Activated T-helper 2 cell treated with anti-CD3 and anti-CD28 coated beads, Interferon-gamma antibody, Interleukin-2, Interleukin-4, amounts not matched to agents 10 μg/mL and 5 μg/mL and 100 μg/mL, durations not matched to agents 14 hours and 24 hours and 36 hours (primary cell): Measurements from ENCODE around the gene SORCS2. TPM values are rescaled to one million over a fixed set of nuclear protein-coding genes. Genes with fewer than 3 reads are reported as not detected.

Source experiments
- DNase-seq: peaks from one replicate; pipeline ENCODE4 v3.0.0; 2021; ENCODE audit warnings: low spot score
- H3K27ac Mint-ChIP-seq: one replicate; pipeline ENCODE4 v1.8.0; 2021; ENCODE audit warnings: mixed read lengths
- H3K27me3 Mint-ChIP-seq: one replicate; pipeline ENCODE4 v1.8.0; 2021; ENCODE audit warnings: low read depth, mixed read lengths
- H3K36me3 Mint-ChIP-seq: one replicate; pipeline ENCODE4 v1.8.0; 2021; ENCODE audit warnings: low read depth, mixed read lengths
- H3K4me1 Mint-ChIP-seq: one replicate; pipeline ENCODE4 v1.8.0; 2021; ENCODE audit warnings: low read depth, mixed read lengths
- H3K4me3 Mint-ChIP-seq: one replicate; pipeline ENCODE4 v1.8.0; 2021; ENCODE audit warnings: low read depth, mild to moderate bottlenecking, moderate library complexity, mixed read lengths
- H3K9me3 Mint-ChIP-seq: one replicate; pipeline ENCODE4 v1.8.0; 2021; ENCODE audit warnings: mixed read lengths
- intact Hi-C: fragments of 100-400 bp; cut with micrococcal nuclease; formaldehyde crosslinking; loops from one replicate; pipeline ENCODE4 v1.15.1; 2023
- total RNA-seq: library from RNA; stranded (reverse); gene quantifications from 2 replicates; pipeline ENCODE4 v1.2.3, GENCODE V29; 2022

Gene SORCS2
- total RNA-seq, 1 donor from 2014 or later = 0.02 TPM

- no peaks in the 10 kb centered on the region for H3K36me3 Mint-ChIP-seq
- intact Hi-C loops = no loop called here
These were observed 135.1 kb downstream of the SORCS2 start for GRCh38 chr4:7327341-7327885.

GRCh38 chr4:7328162-7328912 is 136.0 kb downstream of the SORCS2 start:
- Mint-ChIP-seq H3K36me3 (no peaks in the 10 kb centered on the region), H3K9me3 (no peaks in the 10 kb centered on the region), H3K4me1 (no peaks in the 10 kb centered on the region), H3K4me3 (no peak overlapping the region), H3K27ac (no peak overlapping the region), H3K27me3 (no peaks in the 10 kb centered on the region)
- intact Hi-C loops = no loop called here
- DNase-seq = no peak

More at GRCh38 chr4:7327341-7327885, 135.1 kb downstream of the SORCS2 start:
- Mint-ChIP-seq H3K4me1 (no peaks in the 10 kb centered on the region), H3K4me3 (no peak overlapping the region), H3K27me3 (no peaks in the 10 kb centered on the region), H3K27ac (no peak overlapping the region), H3K9me3 (no peaks in the 10 kb centered on the region)
- no peak for DNase-seq

- H3K27me3 Mint-ChIP-seq = no peaks in the 10 kb centered on the region
- H3K27ac Mint-ChIP-seq = no peak overlapping the region
- H3K9me3 Mint-ChIP-seq = no peaks in the 10 kb centered on the region
- DNase-seq = no peak
- no peaks in the 10 kb centered on the region for H3K36me3 Mint-ChIP-seq
- H3K4me1 Mint-ChIP-seq = no peaks in the 10 kb centered on the region
- no peak overlapping the region for H3K4me3 Mint-ChIP-seq
- intact Hi-C loops = no loop called here
These were observed 136.7 kb downstream of the SORCS2 start for GRCh38 chr4:7328913-7329638.

- no peak overlapping the region for H3K4me3 Mint-ChIP-seq
- H3K36me3 Mint-ChIP-seq = no peaks in the 10 kb centered on the region
- no peaks in the 10 kb centered on the region for H3K9me3 Mint-ChIP-seq
- H3K27ac Mint-ChIP-seq = no peak overlapping the region
- no peaks in the 10 kb centered on the region for H3K4me1 Mint-ChIP-seq
- H3K27me3 Mint-ChIP-seq = no peaks in the 10 kb centered on the region
- DNase-seq = no peak
- intact Hi-C loops = no loop called here
These were observed 137.8 kb downstream of the SORCS2 start for GRCh38 chr4:7330031-7330596.

- H3K27me3 Mint-ChIP-seq = no peaks in the 10 kb centered on the region
- no peak for DNase-seq
- H3K27ac Mint-ChIP-seq = no peak overlapping the region
- no peak overlapping the region for H3K4me3 Mint-ChIP-seq
- H3K4me1 Mint-ChIP-seq = no peaks in the 10 kb centered on the region
- intact Hi-C loops = no loop called here
- H3K9me3 Mint-ChIP-seq = no peaks in the 10 kb centered on the region
- H3K36me3 Mint-ChIP-seq = no peaks in the 10 kb centered on the region
These were observed 138.7 kb downstream of the SORCS2 start for GRCh38 chr4:7330811-7331681.

GRCh38 chr4:7331682-7332000 is 139.3 kb downstream of the SORCS2 start:
- no peak for DNase-seq
- Mint-ChIP-seq H3K36me3 (no peaks in the 10 kb centered on the region), H3K4me1 (no peaks in the 10 kb centered on the region), H3K4me3 (no peak overlapping the region), H3K27me3 (no peaks in the 10 kb centered on the region), H3K9me3 (no peaks in the 10 kb centered on the region), H3K27ac (no peak overlapping the region)
- intact Hi-C loops = no loop called here

- no peaks in the 10 kb centered on the region for H3K27me3 Mint-ChIP-seq
- no peaks in the 10 kb centered on the region for H3K9me3 Mint-ChIP-seq
These were observed 140.1 kb downstream of the SORCS2 start for GRCh38 chr4:7332216-7333023.

GRCh38 chr4:7333024-7333780 is 140.9 kb downstream of the SORCS2 start:
- H3K36me3 Mint-ChIP-seq = no peaks in the 10 kb centered on the region
- no peaks in the 10 kb centered on the region for H3K27me3 Mint-ChIP-seq
- no peaks in the 10 kb centered on the region for H3K9me3 Mint-ChIP-seq
- no peak overlapping the region for H3K27ac Mint-ChIP-seq
- H3K4me3 Mint-ChIP-seq = no peak overlapping the region
- intact Hi-C loops = no loop called here
- DNase-seq = no peak
- H3K4me1 Mint-ChIP-seq = no peaks in the 10 kb centered on the region

More at GRCh38 chr4:7332216-7333023, 140.1 kb downstream of the SORCS2 start:
- Mint-ChIP-seq H3K4me3 (no peak overlapping the region), H3K4me1 (no peaks in the 10 kb centered on the region), H3K36me3 (no peaks in the 10 kb centered on the region), H3K27ac (no peak overlapping the region)
- DNase-seq = no peak
- intact Hi-C loops = no loop called here

GRCh38 chr4:7333801-7334421 is 141.6 kb downstream of the SORCS2 start:
- Mint-ChIP-seq H3K36me3 (no peaks in the 10 kb centered on the region), H3K9me3 (no peaks in the 10 kb centered on the region), H3K4me3 (no peak overlapping the region), H3K27ac (no peak overlapping the region), H3K27me3 (no peaks in the 10 kb centered on the region), H3K4me1 (no peaks in the 10 kb centered on the region)
- intact Hi-C loops = no loop called here
- no peak for DNase-seq

- H3K27ac Mint-ChIP-seq = no peak overlapping the region
- H3K4me3 Mint-ChIP-seq = no peak overlapping the region
- H3K4me1 Mint-ChIP-seq = no peaks in the 10 kb centered on the region
- no peaks in the 10 kb centered on the region for H3K36me3 Mint-ChIP-seq
- intact Hi-C loops = loop anchor here (5.0 kb wide), 1 partner anchor 142 kb away; the partner anchor contains the start of gene SORCS2
- no peaks in the 10 kb centered on the region for H3K9me3 Mint-ChIP-seq
- H3K27me3 Mint-ChIP-seq = no peaks in the 10 kb centered on the region
- DNase-seq = no peak
These were observed 142.4 kb downstream of the SORCS2 start for GRCh38 chr4:7334521-7335275.
